Neutrophil (primary cell): ENCODE results near the gene KCTD11.

Source experiments
- H3K27ac ChIP-seq: fragments of 200-600 bp; sonication (generic); 2 replicates; pipeline ENCODE4 v1.5.1; 2016; ENCODE audit warnings: mild to moderate bottlenecking, moderate library complexity
- H3K27me3 ChIP-seq: fragments of 200-600 bp; sonication (generic); 2 replicates; pipeline ENCODE4 v1.6.0; 2016; ENCODE audit warnings: mild to moderate bottlenecking
- H3K36me3 ChIP-seq: fragments of 200-600 bp; sonication (generic); 2 replicates; pipeline ENCODE4 v1.5.1; 2017
- H3K4me1 ChIP-seq, 2 experiments: fragments of 200-600 bp in 1 of 2; sonication (generic) in 1 of 2; 1 replicate in 1 of 2; 2 replicates in 1 of 2; pipeline versions ENCODE4 v1.5.1 to v1.6.1; 2013 to 2016; ENCODE audit warnings: low read depth in 1 of 2, low read length in 1 of 2, mild to moderate bottlenecking in 1 of 2, moderate library complexity in 1 of 2; ENCODE audit not compliant: control insufficient read depth in 1 of 2, insufficient read depth in 1 of 2
- H3K4me3 ChIP-seq, 2 experiments: fragments of 200-600 bp in 1 of 2; sonication (generic) in 1 of 2; 1 replicate in 1 of 2; 2 replicates in 1 of 2; pipeline ENCODE4 v1.5.1; 2013 to 2016; ENCODE audit warnings: low read depth in 1 of 2, low read length in 1 of 2, mild to moderate bottlenecking in 1 of 2, moderate library complexity in 1 of 2
- H3K9me3 ChIP-seq: fragments of 200-600 bp; sonication (generic); 2 replicates; pipeline ENCODE4 v1.5.1; 2016
- TF ChIP-seq, protein P1 (sequence below): fragments of 200-600 bp; sonication (generic); IDR thresholded peaks from 2 replicates; pipeline ENCODE4 v1.5.1; 2016; ENCODE audit warnings: antibody characterized with exemption

KCTD11 gene

GRCh38 chr17:7318121-7318860 is 33.7 kb upstream of the KCTD11 start:
- Histone ChIP-seq H3K36me3 (peaks cover 65% of the 10 kb centered on the region), H3K27ac (no peak overlapping the region), H3K4me1 (peaks cover 21 to 24% of the 10 kb centered on the region in 2 experiments), H3K27me3 (no peaks in the 10 kb centered on the region), H3K4me3 (no peak overlapping the region), H3K9me3 (no peaks in the 10 kb centered on the region)
- TF ChIP-seq, protein P1, sequence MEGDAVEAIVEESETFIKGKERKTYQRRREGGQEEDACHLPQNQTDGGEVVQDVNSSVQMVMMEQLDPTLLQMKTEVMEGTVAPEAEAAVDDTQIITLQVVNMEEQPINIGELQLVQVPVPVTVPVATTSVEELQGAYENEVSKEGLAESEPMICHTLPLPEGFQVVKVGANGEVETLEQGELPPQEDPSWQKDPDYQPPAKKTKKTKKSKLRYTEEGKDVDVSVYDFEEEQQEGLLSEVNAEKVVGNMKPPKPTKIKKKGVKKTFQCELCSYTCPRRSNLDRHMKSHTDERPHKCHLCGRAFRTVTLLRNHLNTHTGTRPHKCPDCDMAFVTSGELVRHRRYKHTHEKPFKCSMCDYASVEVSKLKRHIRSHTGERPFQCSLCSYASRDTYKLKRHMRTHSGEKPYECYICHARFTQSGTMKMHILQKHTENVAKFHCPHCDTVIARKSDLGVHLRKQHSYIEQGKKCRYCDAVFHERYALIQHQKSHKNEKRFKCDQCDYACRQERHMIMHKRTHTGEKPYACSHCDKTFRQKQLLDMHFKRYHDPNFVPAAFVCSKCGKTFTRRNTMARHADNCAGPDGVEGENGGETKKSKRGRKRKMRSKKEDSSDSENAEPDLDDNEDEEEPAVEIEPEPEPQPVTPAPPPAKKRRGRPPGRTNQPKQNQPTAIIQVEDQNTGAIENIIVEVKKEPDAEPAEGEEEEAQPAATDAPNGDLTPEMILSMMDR, result no peak

GRCh38 chr17:7321466-7321865 is 30.5 kb upstream of the KCTD11 start:
- Histone ChIP-seq H3K27ac (no peak overlapping the region), H3K27me3 (no peaks in the 10 kb centered on the region), H3K4me1 (peaks cover 0 to 4% of the 10 kb centered on the region in 2 experiments), H3K36me3 (peaks cover 71% of the 10 kb centered on the region), H3K9me3 (no peaks in the 10 kb centered on the region), H3K4me3 (no peak overlapping the region)
- TF ChIP-seq, protein P1, result no peak

DNA sequence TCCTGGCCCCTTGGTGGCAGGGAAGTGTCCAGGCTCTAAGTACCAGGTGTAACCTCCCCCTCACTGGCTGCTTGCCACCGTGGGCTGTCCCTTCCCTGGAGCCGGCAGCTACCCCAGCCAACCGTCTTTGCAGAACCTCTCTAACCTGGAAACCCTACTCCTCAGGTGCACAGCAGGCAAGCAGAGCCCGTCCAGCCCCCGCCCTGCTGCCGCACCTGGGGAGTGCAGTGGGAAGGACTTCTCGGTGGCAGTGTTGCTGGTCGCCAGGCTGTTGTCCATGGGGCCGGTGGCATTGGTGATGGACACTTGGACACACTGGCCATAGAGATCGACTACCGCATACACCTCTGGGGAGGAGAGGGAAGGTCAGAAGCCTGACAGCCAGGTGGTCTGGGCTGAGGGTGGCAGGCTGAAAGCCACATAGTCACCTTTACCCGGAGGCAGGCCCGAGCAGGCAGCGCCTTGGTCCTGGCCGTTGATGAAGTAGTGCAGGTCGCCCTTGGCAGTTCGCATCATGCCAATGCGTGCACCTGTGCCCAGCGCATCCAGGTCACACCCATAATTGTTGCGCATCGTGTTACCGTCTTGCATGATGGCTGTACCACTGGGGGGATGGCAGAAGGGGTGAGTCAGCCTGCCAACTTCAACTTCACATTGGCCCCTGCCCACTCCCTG is 29.3 kb upstream of the KCTD11 start:
- Histone ChIP-seq H3K36me3 (peaks cover 64% of the 10 kb centered on the region), H3K4me3 (no peak overlapping the region), H3K27ac (no peak overlapping the region), H3K9me3 (no peaks in the 10 kb centered on the region), H3K27me3 (no peaks in the 10 kb centered on the region), H3K4me1 (peaks cover 0 to 4% of the 10 kb centered on the region in 2 experiments)
- TF ChIP-seq, protein P1, result no peak

DNA sequence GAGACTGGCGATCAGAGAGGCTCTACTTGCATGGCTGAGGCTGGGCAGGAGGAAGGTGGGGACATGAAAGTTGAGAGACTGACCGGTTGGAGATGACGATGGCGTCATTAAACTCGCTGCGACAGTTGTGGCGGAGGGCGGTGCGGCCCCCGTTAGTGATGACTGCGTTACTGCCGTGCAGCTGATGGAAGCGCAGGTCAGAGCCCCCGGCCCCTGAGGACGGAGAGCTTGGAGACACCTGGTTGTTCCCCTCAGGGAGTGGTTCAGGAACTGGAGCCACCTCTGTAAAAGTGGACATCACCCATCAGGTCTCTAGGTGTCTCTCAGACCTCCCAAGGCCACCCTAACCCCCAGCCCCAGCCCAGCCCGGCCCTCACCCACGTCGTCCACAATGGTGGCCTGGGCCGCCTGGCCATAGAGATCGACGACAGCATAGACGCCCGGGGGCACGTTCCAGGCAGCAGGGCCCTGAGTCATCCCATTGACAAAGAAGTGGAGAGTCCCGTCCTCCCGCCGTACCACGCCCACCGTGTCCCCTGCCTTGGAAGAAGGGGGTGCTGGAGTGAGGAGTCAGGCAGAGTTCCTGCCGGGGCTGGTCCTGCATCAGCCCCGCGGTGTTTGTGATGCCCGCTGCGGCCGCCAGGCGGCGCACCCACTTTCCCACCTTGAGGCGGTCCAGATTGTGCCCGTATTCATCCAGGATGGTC is 28.1 kb upstream of the KCTD11 start:
- H3K36me3 ChIP-seq, result peaks cover 51% of the 10 kb centered on the region
- no peak overlapping the region for H3K27ac ChIP-seq
- no peak overlapping the region for H3K4me3 ChIP-seq
- H3K9me3 ChIP-seq, result no peaks in the 10 kb centered on the region
- no peaks in the 10 kb centered on the region for H3K27me3 ChIP-seq
- peaks cover 7 to 10% of the 10 kb centered on the region in 2 experiments for H3K4me1 ChIP-seq
- TF ChIP-seq, protein P1, result peak; percentile 84

GRCh38 chr17:7324438-7324779 is 27.6 kb upstream of the KCTD11 start:
- Histone ChIP-seq H3K4me3 (no peak overlapping the region), H3K27ac (no peak overlapping the region), H3K27me3 (no peaks in the 10 kb centered on the region), H3K4me1 (peaks cover 8 to 13% of the 10 kb centered on the region in 2 experiments), H3K36me3 (peaks cover 49% of the 10 kb centered on the region), H3K9me3 (no peaks in the 10 kb centered on the region)
- TF ChIP-seq, protein P1, result no peak
